ENCODE measurements around the gene USP21. TPM values are rescaled to one million over a fixed set of nuclear protein-coding genes. Genes with fewer than 3 reads are reported as not detected.

The USP21 gene
- total RNA-seq, 4 donors from 2014 or later = 13.3 to 25.3 (median 16.3) TPM

GRCh38 chr1:161174911-161175310 lies 15.6 kb downstream of the USP21 start:
- Histone ChIP-seq H3K27ac (replicated peaks in 1 of 4) (peak overlapping the region in 1 of 4 donors; percentile 92), H3K4me1 (peaks cover 30 to 46% (median 39%) of the 10 kb centered on the region in 4 donors), H3K36me3 (peaks cover 41 to 64% (median 60%) of the 10 kb centered on the region in 4 donors), H3K27me3 (no peaks in the 10 kb centered on the region), H3K9me3 (no peaks in the 10 kb centered on the region), H3K4me3 (no peak overlapping the region)
- no peak for DNase-seq (ENCODE audit: extremely low spot score)
- TF ChIP-seq POLR2AphosphoS5 (IDR thresholded peaks at IDR 0.05) = no peak
- TF ChIP-seq CTCF (IDR thresholded peaks at IDR 0.05) = no peak
- no peak for TF ChIP-seq EP300 (IDR thresholded peaks at IDR 0.05)
- no peak for TF ChIP-seq POLR2A (IDR thresholded peaks at IDR 0.05; ENCODE audit: low read depth)
- 85% methylated on average over 11 of the region's 11 CpGs for WGBS
- intact Hi-C loops (cut with DNase I) = no loop called here

GRCh38 chr1:161175771-161176453 lies 16.6 kb downstream of the USP21 start:
- Histone ChIP-seq H3K4me1 (peaks cover 33 to 46% (median 39%) of the 10 kb centered on the region in 4 donors), H3K36me3 (peaks cover 33 to 54% (median 50%) of the 10 kb centered on the region in 4 donors)

GRCh38 chr1:161176468-161177111 lies 17.3 kb downstream of the USP21 start:
- intact Hi-C loops (cut with DNase I) = no loop called here
- no peak for DNase-seq (ENCODE audit: extremely low spot score)
- 22% methylated on average over 17 of the region's 17 CpGs for WGBS
- H3K4me3 ChIP-seq = peak overlapping the region; percentile 69 to 82 (median 80)
- no peaks in the 10 kb centered on the region for H3K27me3 ChIP-seq
- H3K36me3 ChIP-seq = peaks cover 26 to 47% (median 43%) of the 10 kb centered on the region in 4 donors
- TF ChIP-seq CTCF (IDR thresholded peaks at IDR 0.05) (no peak), POLR2AphosphoS5 (IDR thresholded peaks at IDR 0.05) (no peak), POLR2A (IDR thresholded peaks at IDR 0.05; ENCODE audit: low read depth) (no peak), EP300 (IDR thresholded peaks at IDR 0.05) (no peak)
- H3K9me3 ChIP-seq = no peaks in the 10 kb centered on the region
- peaks cover 33 to 41% (median 39%) of the 10 kb centered on the region in 4 donors for H3K4me1 ChIP-seq
- peak overlapping the region; percentile 87 to 94 (median 90) for H3K27ac ChIP-seq (replicated peaks in 1 of 4)

More at GRCh38 chr1:161175771-161176453, 16.6 kb downstream of the USP21 start:
- H3K27ac ChIP-seq (replicated peaks in 1 of 4) = peak overlapping the region; percentile 87 to 94 (median 90)
- no peaks in the 10 kb centered on the region for H3K27me3 ChIP-seq
- H3K9me3 ChIP-seq = no peaks in the 10 kb centered on the region
- peak overlapping the region; percentile 69 to 82 (median 80) for H3K4me3 ChIP-seq
- DNase-seq (ENCODE audit: extremely low spot score) = no peak
- intact Hi-C loops (cut with DNase I) = no loop called here
- 89% methylated on average over 10 of the region's 10 CpGs for WGBS
- TF ChIP-seq POLR2AphosphoS5 (IDR thresholded peaks at IDR 0.05) (no peak), CTCF (IDR thresholded peaks at IDR 0.05) (no peak), POLR2A (IDR thresholded peaks at IDR 0.05; ENCODE audit: low read depth) (no peak), EP300 (IDR thresholded peaks at IDR 0.05) (no peak)

GRCh38 chr1:161177112-161177935 lies 18.0 kb downstream of the USP21 start, which contains the start of gene B4GALT3:
TSS of gene B4GALT3 (minus strand) at chr1:161177507. CDS start at chr1:161176060, 1,447 bp downstream.
- Histone ChIP-seq H3K27me3 (no peaks in the 10 kb centered on the region), H3K36me3 (peaks cover 23 to 40% (median 36%) of the 10 kb centered on the region in 4 donors), H3K9me3 (no peaks in the 10 kb centered on the region), H3K4me1 (peaks cover 32 to 39% (median 38%) of the 10 kb centered on the region in 4 donors), H3K4me3 (peak within 1 kb of the TSS; percentile 69 to 82 (median 80)), H3K27ac (replicated peaks in 1 of 4) (peak within 1 kb of the TSS; percentile 87 to 94 (median 90))
- intact Hi-C loops (cut with DNase I) = no loop called here
- DNase-seq (ENCODE audit: extremely low spot score) = peak; percentile 98
- 8% methylated on average over 17 of the region's 50 CpGs for WGBS
- peak; percentile 76 for TF ChIP-seq POLR2A (IDR thresholded peaks at IDR 0.05; ENCODE audit: low read depth)
- TF ChIP-seq POLR2AphosphoS5 (IDR thresholded peaks at IDR 0.05) = peak; percentile 88 to 94
- no peak for TF ChIP-seq EP300 (IDR thresholded peaks at IDR 0.05)
- peak in 1 of 3 experiments; percentile 19 for TF ChIP-seq CTCF (IDR thresholded peaks at IDR 0.05)

Data from esophagus muscularis mucosa (tissue), 4 donors.